ENCODE measurements around the gene HTR1E. TPM values are rescaled to one million over a fixed set of nuclear protein-coding genes. Genes with fewer than 3 reads are reported as not detected.
"Not testable (repeated sequence)": the region's sequence is repeated elsewhere in the genome, so short reads cannot be mapped to it uniquely, and the experiment has no call there.

The HTR1E gene
- total RNA-seq, 1 donor from 2014 or later = not detected

GRCh38 chr6:87001494-87001893, 64.2 kb downstream of the HTR1E start:
- Histone ChIP-seq H3K27ac (no peak overlapping the region), H3K4me3 (no peak overlapping the region), H3K36me3 (no peaks in the 10 kb centered on the region), H3K9me3 (peaks cover 0 to 3% of the 10 kb centered on the region in 2 donors), H3K4me1 (no peaks in the 10 kb centered on the region), H3K27me3 (no peaks in the 10 kb centered on the region)
- intact Hi-C loops (cut with DNase I) = no loop called here
- DNase-seq (ENCODE audit: low spot score in 2 of 2) = no peak
- TF ChIP-seq CTCF (IDR thresholded peaks at IDR 0.05) = no peak

- DNase-seq (ENCODE audit: low spot score in 2 of 2); H3K4me3 ChIP-seq; H3K9me3 ChIP-seq; H3K4me1 ChIP-seq; H3K36me3 ChIP-seq; H3K27me3 ChIP-seq; H3K27ac ChIP-seq; intact Hi-C loops (cut with DNase I): not testable (repeated sequence)
Measured at GRCh38 chr6:87002391-87002790, 65.1 kb downstream of the HTR1E start.

DNA sequence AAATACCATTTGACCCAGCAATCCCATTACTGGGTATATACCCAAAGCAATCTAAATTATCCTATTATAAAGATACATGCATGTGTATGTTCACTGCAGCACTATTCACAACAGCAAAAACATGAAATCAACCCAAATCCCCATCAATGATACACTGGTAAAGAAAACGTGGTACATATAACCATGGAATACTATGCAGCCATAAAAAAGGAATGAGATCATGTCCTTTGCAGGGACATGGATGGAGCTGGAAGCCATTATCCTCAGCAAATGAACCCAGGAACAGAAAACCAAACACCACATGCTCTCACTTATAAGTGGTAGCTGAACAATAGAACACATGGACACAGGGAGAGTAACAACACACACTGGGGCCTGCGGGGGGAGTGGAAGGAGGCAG, 69.2 kb downstream of the HTR1E start:
- H3K4me1 ChIP-seq; DNase-seq (ENCODE audit: low spot score in 2 of 2); H3K27ac ChIP-seq; H3K4me3 ChIP-seq; H3K9me3 ChIP-seq; H3K27me3 ChIP-seq; H3K36me3 ChIP-seq; intact Hi-C loops (cut with DNase I): not testable (repeated sequence)

GRCh38 chr6:87009581-87009980, 72.3 kb downstream of the HTR1E start:
- H3K27me3 ChIP-seq; DNase-seq (ENCODE audit: low spot score in 2 of 2); intact Hi-C loops (cut with DNase I); H3K9me3 ChIP-seq; H3K4me1 ChIP-seq; H3K4me3 ChIP-seq; H3K27ac ChIP-seq; H3K36me3 ChIP-seq: not testable (repeated sequence)

DNA sequence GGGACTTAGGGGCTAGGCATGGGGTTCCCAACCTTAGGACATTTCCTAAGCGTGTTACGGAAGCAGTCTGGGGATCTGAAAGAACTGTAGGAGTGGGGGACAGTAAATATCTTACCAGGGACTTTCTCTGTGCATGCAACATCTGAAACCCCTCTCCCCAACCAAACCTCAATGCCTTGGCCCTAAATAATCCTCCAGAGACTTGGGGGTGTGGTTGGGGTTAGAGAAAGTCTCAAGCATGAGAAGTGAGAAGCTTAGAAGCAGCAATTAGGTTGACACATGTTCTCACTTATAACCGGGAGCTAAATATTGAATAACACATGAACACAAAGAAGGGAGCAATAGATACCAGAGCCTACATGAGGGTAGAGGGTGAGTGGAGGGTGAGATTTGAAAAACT, 74.7 kb downstream of the HTR1E start:
- H3K27me3 ChIP-seq = no peaks in the 10 kb centered on the region
- no peaks in the 10 kb centered on the region for H3K9me3 ChIP-seq
- H3K4me3 ChIP-seq = no peak overlapping the region
- TF ChIP-seq CTCF (IDR thresholded peaks at IDR 0.05) = no peak
- H3K36me3 ChIP-seq = no peaks in the 10 kb centered on the region
- no peak overlapping the region for H3K27ac ChIP-seq
- no peaks in the 10 kb centered on the region for H3K4me1 ChIP-seq
- intact Hi-C loops (cut with DNase I) = no loop called here
- DNase-seq (ENCODE audit: low spot score in 2 of 2) = no peak

DNA sequence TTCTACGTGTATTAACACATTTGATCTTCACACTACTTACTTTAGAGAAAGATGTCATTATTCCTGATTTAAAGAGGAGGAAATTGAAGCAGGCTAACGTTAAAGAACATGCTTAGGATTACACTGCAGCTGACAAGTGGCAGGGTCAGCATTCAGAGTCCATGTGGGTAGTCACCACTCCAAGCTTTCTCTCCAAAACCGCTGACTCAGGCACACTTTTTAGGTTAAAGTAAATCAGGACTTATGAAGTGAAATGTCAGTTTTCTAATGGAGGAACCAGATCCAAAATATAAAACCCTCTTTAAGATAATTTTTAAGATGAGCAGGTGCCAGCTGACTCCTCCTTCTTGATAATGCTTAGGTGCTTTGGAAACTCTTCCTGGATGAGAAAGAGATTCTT, 75.4 kb downstream of the HTR1E start:
- H3K4me3 ChIP-seq = no peak overlapping the region
- no peaks in the 10 kb centered on the region for H3K36me3 ChIP-seq
- no peaks in the 10 kb centered on the region for H3K4me1 ChIP-seq
- no peak overlapping the region for H3K27ac ChIP-seq
- H3K27me3 ChIP-seq = no peaks in the 10 kb centered on the region
- DNase-seq (ENCODE audit: low spot score in 2 of 2) = no peak
- no peaks in the 10 kb centered on the region for H3K9me3 ChIP-seq
- no peak for TF ChIP-seq CTCF (IDR thresholded peaks at IDR 0.05)
- intact Hi-C loops (cut with DNase I) = no loop called here

DNA sequence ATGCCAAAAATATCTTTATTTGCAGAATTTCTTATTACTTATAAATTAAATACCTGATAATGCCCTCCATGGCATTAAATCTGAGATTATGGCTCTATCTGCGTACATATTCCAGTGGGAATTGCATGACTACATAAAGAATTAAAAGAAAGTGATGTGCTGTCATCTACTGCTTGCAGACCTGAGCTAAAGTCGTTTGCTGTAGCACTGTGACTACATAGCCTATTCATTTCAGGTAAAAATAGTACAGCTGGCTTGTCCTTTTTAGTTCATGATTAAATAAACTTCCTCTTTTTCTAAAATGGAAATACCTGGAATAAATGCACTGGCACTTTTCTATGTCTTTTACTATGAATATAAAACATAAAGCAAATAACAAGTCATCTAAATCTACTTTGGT, 79.4 kb downstream of the HTR1E start:
- TF ChIP-seq CTCF (IDR thresholded peaks at IDR 0.05) = no peak
- H3K9me3 ChIP-seq = no peaks in the 10 kb centered on the region

More for the DNA sequence above, 79.4 kb downstream of the HTR1E start:
- Histone ChIP-seq H3K4me1 (no peaks in the 10 kb centered on the region), H3K27ac (no peak overlapping the region), H3K4me3 (no peak overlapping the region), H3K27me3 (no peaks in the 10 kb centered on the region), H3K36me3 (no peaks in the 10 kb centered on the region)
- intact Hi-C loops (cut with DNase I) = no loop called here
- DNase-seq (ENCODE audit: low spot score in 2 of 2) = no peak
